Measurements from ENCODE around the gene ADAMTS18.

ADAMTS18 gene

GRCh38 chr16:77387815-77388209 is 47.0 kb downstream of the ADAMTS18 start:
- CTCF ChIA-PET: interaction anchor here (0.6 to 1.1 kb wide), 2 partner anchors 10 to 17 kb away, joined by 3 read pairs; no protein-coding TSS in a partner anchor
- Histone ChIP-seq H3K27ac (ENCODE audit: extremely low read depth, low read depth, low read length) (no peak overlapping the region), H3K9me3 (ENCODE audit: control insufficient read depth, insufficient read depth, low read depth, low read length) (no peaks in the 10 kb centered on the region), H3K36me3 (ENCODE audit: control insufficient read depth in 2 of 2, insufficient read depth in 1 of 2, low read length in 2 of 2) (no peaks in the 10 kb centered on the region), H3K4me1 (ENCODE audit: control insufficient read depth, insufficient read depth, low read length) (no peaks in the 10 kb centered on the region), H3K4me3 (ENCODE audit: low read depth, low read length) (no peak overlapping the region)
- POLR2A ChIA-PET: no interaction called here
- TF ChIP-seq OVOL3 (tag by site-specific recombination; IDR thresholded peaks at IDR 0.05): no peak
- no peak for TF ChIP-seq ZNF704 (tag by site-specific recombination; IDR thresholded peaks at IDR 0.05)
- no peak for TF ChIP-seq ZNF488 (tag by site-specific recombination; IDR thresholded peaks at IDR 0.05)
- TF ChIP-seq ZFP69B (tag by site-specific recombination; IDR thresholded peaks at IDR 0.05): no peak
- TF ChIP-seq ZNF571 (tag by site-specific recombination; IDR thresholded peaks at IDR 0.05): no peak
- TF ChIP-seq ZNF600 (tag by site-specific recombination; IDR thresholded peaks at IDR 0.05): no peak
- no peak for TF ChIP-seq ZNF362 (tag by site-specific recombination; IDR thresholded peaks at IDR 0.05)
- no peak for TF ChIP-seq ZNF266 (tag by site-specific recombination; IDR thresholded peaks at IDR 0.05; ENCODE audit: low read depth)
- TF ChIP-seq ZNF776 (tag by site-specific recombination; IDR thresholded peaks at IDR 0.05; ENCODE audit: borderline replicate concordance): no peak
- TF ChIP-seq ZBTB48 (tag by site-specific recombination; IDR thresholded peaks at IDR 0.05): no peak

- ChIA-PET CTCF (interaction anchor here (0.6 to 1.1 kb wide), 2 partner anchors 10 to 17 kb away, joined by 3 read pairs; no protein-coding TSS in a partner anchor), POLR2A (no interaction called here)
- Histone ChIP-seq H3K27ac (ENCODE audit: extremely low read depth, low read depth, low read length) (no peak overlapping the region), H3K4me1 (ENCODE audit: control insufficient read depth, insufficient read depth, low read length) (no peaks in the 10 kb centered on the region), H3K36me3 (ENCODE audit: control insufficient read depth in 2 of 2, insufficient read depth in 1 of 2, low read length in 2 of 2) (no peaks in the 10 kb centered on the region), H3K9me3 (ENCODE audit: control insufficient read depth, insufficient read depth, low read depth, low read length) (no peaks in the 10 kb centered on the region), H3K4me3 (ENCODE audit: low read depth, low read length) (no peak overlapping the region)
- TF ChIP-seq ZNF571 (tag by site-specific recombination; IDR thresholded peaks at IDR 0.05) (no peak), PATZ1 (tag by site-specific recombination; IDR thresholded peaks at IDR 0.05) (no peak), ZXDB (tag by site-specific recombination; IDR thresholded peaks at IDR 0.05) (no peak), ZNF132 (tag by site-specific recombination; IDR thresholded peaks at IDR 0.05; ENCODE audit: borderline replicate concordance) (no peak), ZNF324 (tag by site-specific recombination; IDR thresholded peaks at IDR 0.05) (no peak), PBX3 (CRISPR knock-in tag; IDR thresholded peaks at IDR 0.05) (no peak), ZNF23 (tag by site-specific recombination; IDR thresholded peaks at IDR 0.05; ENCODE audit: borderline replicate concordance) (no peak), ZIC2 (tag by site-specific recombination; IDR thresholded peaks at IDR 0.05) (no peak), KLF17 (tag by site-specific recombination; IDR thresholded peaks at IDR 0.05) (no peak)
Measured at GRCh38 chr16:77386831-77387814, 47.7 kb downstream of the ADAMTS18 start.

Data from HEK293 (cell line).